IMR-90 (cell line): ENCODE data around the gene PIMREG.

Experiments
- CEBPB ChIP-seq: IDR thresholded peaks from 2 replicates; pipeline ENCODE4 v1.6.1; 2012; ENCODE audit warnings: low read depth, low read length, improper control_type of control experiment
- CHD1 ChIP-seq: IDR thresholded peaks from 2 replicates; pipeline ENCODE4 v1.6.1; 2012; ENCODE audit warnings: low read depth, low read length, improper control_type of control experiment
- MAFK ChIP-seq: IDR thresholded peaks from 2 replicates; pipeline ENCODE4 v1.6.1; 2012; ENCODE audit warnings: low read depth, low read length, improper control_type of control experiment
- MXI1 ChIP-seq: IDR thresholded peaks from 2 replicates; pipeline ENCODE4 v1.6.1; 2012; ENCODE audit warnings: low read depth, mild to moderate bottlenecking, low read length, moderate library complexity, borderline replicate concordance
- NFE2L2 ChIP-seq: fragments of 150-350 bp; IDR thresholded peaks from 2 replicates; pipeline ENCODE4 v1.6.1; 2016; ENCODE audit warnings: low read depth, mild to moderate bottlenecking, low read length
- POLR2A ChIP-seq: IDR thresholded peaks from 2 replicates; pipeline ENCODE4 v1.6.1; 2012; ENCODE audit warnings: mild to moderate bottlenecking, low read depth, low read length
- RAD21 ChIP-seq: IDR thresholded peaks from 2 replicates; pipeline ENCODE4 v1.6.1; 2012; ENCODE audit warnings: low read length, improper control_type of control experiment
- SMC3 ChIP-seq: fragments of 150-350 bp; IDR thresholded peaks from 2 replicates; pipeline ENCODE4 v1.6.1; 2016; ENCODE audit warnings: low read depth, mild to moderate bottlenecking, antibody characterized with exemption, low read length, moderate library complexity
- TF ChIP-seq, protein P1 (sequence below): conservative IDR thresholded peaks from 2 replicates; pipeline ENCODE4 v1.5.1; 2012; ENCODE audit warnings: mild to moderate bottlenecking, low read depth, low read length, improper control_type of control experiment
- TF ChIP-seq, protein P2 (sequence below): fragments of 150-350 bp; IDR thresholded peaks from 2 replicates; pipeline ENCODE4 v1.6.1; 2016; ENCODE audit warnings: low read depth, mild to moderate bottlenecking, low read length, moderate library complexity, borderline replicate concordance

DNA sequence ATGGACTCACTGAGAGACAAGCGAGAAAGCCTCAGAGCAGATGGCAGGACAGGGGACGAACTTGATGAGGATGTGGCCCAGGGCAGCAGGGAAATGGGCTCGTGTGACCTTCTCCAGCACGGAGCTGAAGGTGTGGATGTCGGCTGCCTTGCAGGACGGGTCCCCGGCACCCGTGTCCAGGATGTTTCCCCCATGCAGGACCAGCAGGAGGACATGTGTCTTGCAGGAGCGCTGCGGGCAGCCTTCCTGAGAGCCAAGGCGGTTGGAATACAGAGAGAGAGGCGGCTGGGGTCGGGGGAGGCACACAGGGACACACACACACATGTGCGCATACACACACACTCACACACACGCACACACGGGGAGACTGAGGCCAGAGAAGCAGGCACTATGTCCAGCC is 39.3 kb downstream of the PIMREG start:
- TF ChIP-seq, protein P1, sequence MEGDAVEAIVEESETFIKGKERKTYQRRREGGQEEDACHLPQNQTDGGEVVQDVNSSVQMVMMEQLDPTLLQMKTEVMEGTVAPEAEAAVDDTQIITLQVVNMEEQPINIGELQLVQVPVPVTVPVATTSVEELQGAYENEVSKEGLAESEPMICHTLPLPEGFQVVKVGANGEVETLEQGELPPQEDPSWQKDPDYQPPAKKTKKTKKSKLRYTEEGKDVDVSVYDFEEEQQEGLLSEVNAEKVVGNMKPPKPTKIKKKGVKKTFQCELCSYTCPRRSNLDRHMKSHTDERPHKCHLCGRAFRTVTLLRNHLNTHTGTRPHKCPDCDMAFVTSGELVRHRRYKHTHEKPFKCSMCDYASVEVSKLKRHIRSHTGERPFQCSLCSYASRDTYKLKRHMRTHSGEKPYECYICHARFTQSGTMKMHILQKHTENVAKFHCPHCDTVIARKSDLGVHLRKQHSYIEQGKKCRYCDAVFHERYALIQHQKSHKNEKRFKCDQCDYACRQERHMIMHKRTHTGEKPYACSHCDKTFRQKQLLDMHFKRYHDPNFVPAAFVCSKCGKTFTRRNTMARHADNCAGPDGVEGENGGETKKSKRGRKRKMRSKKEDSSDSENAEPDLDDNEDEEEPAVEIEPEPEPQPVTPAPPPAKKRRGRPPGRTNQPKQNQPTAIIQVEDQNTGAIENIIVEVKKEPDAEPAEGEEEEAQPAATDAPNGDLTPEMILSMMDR, result no peak
- TF ChIP-seq, protein P2, sequence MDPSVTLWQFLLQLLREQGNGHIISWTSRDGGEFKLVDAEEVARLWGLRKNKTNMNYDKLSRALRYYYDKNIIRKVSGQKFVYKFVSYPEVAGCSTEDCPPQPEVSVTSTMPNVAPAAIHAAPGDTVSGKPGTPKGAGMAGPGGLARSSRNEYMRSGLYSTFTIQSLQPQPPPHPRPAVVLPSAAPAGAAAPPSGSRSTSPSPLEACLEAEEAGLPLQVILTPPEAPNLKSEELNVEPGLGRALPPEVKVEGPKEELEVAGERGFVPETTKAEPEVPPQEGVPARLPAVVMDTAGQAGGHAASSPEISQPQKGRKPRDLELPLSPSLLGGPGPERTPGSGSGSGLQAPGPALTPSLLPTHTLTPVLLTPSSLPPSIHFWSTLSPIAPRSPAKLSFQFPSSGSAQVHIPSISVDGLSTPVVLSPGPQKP, result no peak
- TF ChIP-seq POLR2A (no peak), SMC3 (no peak), MXI1 (no peak), RAD21 (no peak), MAFK (no peak), CEBPB (no peak), CHD1 (no peak), NFE2L2 (no peak)
